OCI-LY3 (cell line): Measurements from ENCODE around the gene LHFPL3.
A peak's percentile ranks its signal among the peaks of the same experiment; 100 is the strongest.
"Not testable (repeated sequence)": the region's sequence is repeated elsewhere in the genome, so short reads cannot be mapped to it uniquely, and the experiment has no call there.

Experiments
- H2AFZ ChIP-seq: fragments of 200-600, 300-600 bp; shearing (Covaris generic); 2 replicates; pipeline ENCODE4 v1.6.0; 2014; ENCODE audit warnings: antibody characterized with exemption, low read depth, low read length
- H3K27ac ChIP-seq: fragments of 200-600, 300-600 bp; sonication (generic); 2 replicates; pipeline ENCODE4 v1.5.1; 2014; ENCODE audit warnings: mild to moderate bottlenecking, low read length, moderate library complexity, mixed read lengths
- H3K27me3 ChIP-seq: fragments of 200-600, 300-600 bp; sonication (generic); 2 replicates; pipeline ENCODE4 v1.6.1; 2014; ENCODE audit warnings: low read depth, low read length, mixed read lengths
- H3K36me3 ChIP-seq: fragments of 200-600, 300-600 bp; sonication (generic); replicated peaks from 2 replicates; pipeline ENCODE3; 2014; ENCODE audit warnings: low read depth, low read length, mixed read lengths
- H3K4me1 ChIP-seq: fragments of 300-600, 200-600 bp; sonication (generic); 2 replicates; pipeline ENCODE4 v1.6.1; 2014; ENCODE audit warnings: low read length, mixed read lengths
- H3K4me2 ChIP-seq: fragments of 200-600, 300-600 bp; sonication (generic); 2 replicates; pipeline ENCODE4 v1.6.1; 2014; ENCODE audit warnings: low read length, mixed read lengths
- H3K4me3 ChIP-seq: fragments of 300-600, 200-600 bp; sonication (generic); 2 replicates; pipeline ENCODE4 v1.5.1; 2014; ENCODE audit warnings: antibody characterized with exemption, mild to moderate bottlenecking, low read length, moderate library complexity
- H3K79me2 ChIP-seq: fragments of 300-600, 200-600 bp; shearing (Covaris generic); 2 replicates; pipeline ENCODE4 v1.6.1; 2014; ENCODE audit warnings: mild to moderate bottlenecking, low read length, mixed read lengths
- H3K9ac ChIP-seq: fragments of 300-600, 200-600 bp; shearing (Covaris generic); 2 replicates; pipeline ENCODE4 v1.6.0; 2014; ENCODE audit warnings: mild to moderate bottlenecking, low read length, moderate library complexity
- H3K9me3 ChIP-seq: fragments of 200-600, 300-600 bp; shearing (Covaris generic); 2 replicates; pipeline ENCODE4 v1.6.1; 2014; ENCODE audit warnings: low read length, mixed read lengths; ENCODE audit not compliant: insufficient read depth
- H4K20me1 ChIP-seq: fragments of 200-600, 300-600 bp; sonication (generic); 2 replicates; pipeline ENCODE4 v1.6.1; 2016; ENCODE audit warnings: low read length, mixed read lengths; ENCODE audit not compliant: insufficient read depth
- CTCF ChIP-seq: fragments of 200-600, 300-600 bp; sonication (generic); IDR thresholded peaks from 2 replicates; pipeline ENCODE4 v1.5.1; 2014; ENCODE audit warnings: antibody characterized with exemption, low read length, low read depth
- EZH2phosphoT487 ChIP-seq: fragments of 200-600 bp; shearing (Covaris generic); IDR thresholded peaks from 2 replicates; pipeline ENCODE4 v1.6.1; 2018; ENCODE audit warnings: antibody characterized with exemption, mixed run types, low read depth

LHFPL3 gene

GRCh38 chr7:104700336-104700735 is 371.9 kb downstream of the LHFPL3 start:
- H3K27me3 ChIP-seq: no peaks in the 10 kb centered on the region
- H3K27ac ChIP-seq: no peak overlapping the region
- no peak overlapping the region for H3K4me2 ChIP-seq
- H2AFZ ChIP-seq: no peak overlapping the region
- H3K4me1 ChIP-seq: no peaks in the 10 kb centered on the region
- TF ChIP-seq EZH2phosphoT487: no peak
- TF ChIP-seq CTCF: no peak
- H3K4me3 ChIP-seq: no peak overlapping the region
- no peak overlapping the region for H3K9ac ChIP-seq
- no peaks in the 10 kb centered on the region for H4K20me1 ChIP-seq
- H3K36me3 ChIP-seq: no peaks in the 10 kb centered on the region
- H3K79me2 ChIP-seq: no peaks in the 10 kb centered on the region
- H3K9me3 ChIP-seq: 0 out of 2 replicates have a peak, but pooled peaks cover 4% of the 10 kb centered on the region

- not testable (repeated sequence) for H3K9ac ChIP-seq, H3K27me3 ChIP-seq, H3K4me3 ChIP-seq, H4K20me1 ChIP-seq, H3K4me1 ChIP-seq, H2AFZ ChIP-seq, H3K79me2 ChIP-seq, H3K36me3 ChIP-seq, H3K4me2 ChIP-seq, H3K27ac ChIP-seq, H3K9me3 ChIP-seq
Observed at GRCh38 chr7:104721027-104721426, 392.6 kb downstream of the LHFPL3 start.

GRCh38 chr7:104723001-104723400 is 394.6 kb downstream of the LHFPL3 start:
- H4K20me1 ChIP-seq: no peaks in the 10 kb centered on the region
- H3K27me3 ChIP-seq: no peaks in the 10 kb centered on the region
- no peaks in the 10 kb centered on the region for H3K9me3 ChIP-seq
- H3K4me1 ChIP-seq: 0 out of 2 replicates have a peak, but pooled peaks cover 2% of the 10 kb centered on the region
- H3K36me3 ChIP-seq: no peaks in the 10 kb centered on the region
- H3K9ac ChIP-seq: no peak overlapping the region
- no peak overlapping the region for H3K4me3 ChIP-seq
- H3K79me2 ChIP-seq: no peaks in the 10 kb centered on the region
- H3K4me2 ChIP-seq: no peak overlapping the region
- TF ChIP-seq CTCF (no peak), EZH2phosphoT487 (no peak)
- no peak overlapping the region for H2AFZ ChIP-seq
- H3K27ac ChIP-seq: no peak overlapping the region

GRCh38 chr7:104758504-104758903 is 430.1 kb downstream of the LHFPL3 start:
- Histone ChIP-seq H3K79me2 (no peaks in the 10 kb centered on the region), H3K4me1 (peaks cover 54% of the 10 kb centered on the region), H4K20me1 (no peaks in the 10 kb centered on the region), H3K4me2 (peak overlapping the region; percentile 68), H2AFZ (peak overlapping the region; percentile 44), H3K27ac (peak overlapping the region; percentile 93), H3K36me3 (no peaks in the 10 kb centered on the region), H3K4me3 (peak overlapping the region; percentile 48), H3K27me3 (no peaks in the 10 kb centered on the region), H3K9ac (peak overlapping the region; percentile 65), H3K9me3 (peaks cover 6% of the 10 kb centered on the region; the same call in 1 of the 2 replicates)
- TF ChIP-seq CTCF (no peak), EZH2phosphoT487 (no peak)

- H2AFZ ChIP-seq: peak overlapping the region; percentile 71
- H3K36me3 ChIP-seq: no peaks in the 10 kb centered on the region
Observed at GRCh38 chr7:104761892-104762291, 433.5 kb downstream of the LHFPL3 start.

More at GRCh38 chr7:104761892-104762291, 433.5 kb downstream of the LHFPL3 start:
- peaks cover 46% of the 10 kb centered on the region for H3K4me1 ChIP-seq
- H3K9me3 ChIP-seq: 0 out of 2 replicates have a peak, but pooled peaks cover 3% of the 10 kb centered on the region
- H3K4me3 ChIP-seq: no peak overlapping the region
- peak overlapping the region; percentile 11; the same call in 1 of the 2 replicates for H3K27ac ChIP-seq
- no peaks in the 10 kb centered on the region for H3K79me2 ChIP-seq
- H3K9ac ChIP-seq: no peak overlapping the region
- no peaks in the 10 kb centered on the region for H3K27me3 ChIP-seq
- peak overlapping the region; percentile 34 for H3K4me2 ChIP-seq
- H4K20me1 ChIP-seq: no peaks in the 10 kb centered on the region
- TF ChIP-seq CTCF: no peak
- TF ChIP-seq EZH2phosphoT487: no peak
